Keratinocyte (primary cell): ENCODE measurements around the gene SHC1. TPM values are rescaled to one million over a fixed set of nuclear protein-coding genes. Genes with fewer than 3 reads are reported as not detected.

Source experiments
- DNase-seq: peaks from one replicate; pipeline ENCODE4 v3.0.0-alpha.2; 2011; ENCODE audit warnings: low read depth, missing footprints, low spot score
- FAIRE-seq: peaks from 2 replicates; lab custom pipeline; 2011; peaks lifted over from hg19 to GRCh38; lab: Jason Lieb, UNC
- H2AFZ ChIP-seq: 2 replicates; pipeline ENCODE4 v1.6.0; 2012; ENCODE audit warnings: low read length, control low read depth, inconsistent platforms; ENCODE audit not compliant: control insufficient read depth
- H3K27ac ChIP-seq: 2 replicates; pipeline ENCODE4 v1.5.1; 2011; ENCODE audit warnings: low read length; ENCODE audit not compliant: control insufficient read depth, insufficient read depth
- H3K27me3 ChIP-seq: 3 replicates; pipeline ENCODE4 v1.6.0; 2011; ENCODE audit warnings: low read length; ENCODE audit not compliant: control insufficient read depth, insufficient read depth; ENCODE audit errors: extremely low read depth
- H3K36me3 ChIP-seq, 2 experiments: 2 replicates in 1 of 2; 3 replicates in 1 of 2; pipeline ENCODE4 v1.5.1; 2011; ENCODE audit warnings: low read length in 2 of 2, mild to moderate bottlenecking in 1 of 2; ENCODE audit not compliant: control insufficient read depth in 2 of 2, insufficient read depth in 2 of 2; ENCODE audit errors: extremely low read depth in 1 of 2
- H3K4me1 ChIP-seq: 3 replicates; pipeline ENCODE4 v1.5.1; 2011; ENCODE audit warnings: low read length; ENCODE audit not compliant: control insufficient read depth, insufficient read depth; ENCODE audit errors: extremely low read depth
- H3K4me2 ChIP-seq: 3 replicates; pipeline ENCODE4 v1.6.0; 2011; ENCODE audit warnings: low read depth, low read length; ENCODE audit not compliant: control insufficient read depth, insufficient read depth; ENCODE audit errors: extremely low read depth
- H3K4me3 ChIP-seq, 3 experiments: fragments of 200-600 bp in 1 of 3; sonication (generic) in 1 of 3; 2 replicates in 2 of 3; 3 replicates in 1 of 3; pipeline ENCODE4 v1.5.1; 2011 to 2016; ENCODE audit warnings: low read length in 3 of 3, mild to moderate bottlenecking in 3 of 3, control low read depth in 2 of 3, inconsistent platforms in 1 of 3, low read depth in 1 of 3, mixed read lengths in 1 of 3, mixed run types in 1 of 3, moderate library complexity in 1 of 3; ENCODE audit not compliant: control insufficient read depth in 2 of 3, insufficient read depth in 2 of 3; ENCODE audit errors: extremely low read depth in 1 of 3
- H3K79me2 ChIP-seq: 2 replicates; pipeline ENCODE4 v1.6.0; 2012; ENCODE audit warnings: low read length; ENCODE audit not compliant: control insufficient read depth, insufficient read depth
- H3K9ac ChIP-seq: 3 replicates; pipeline ENCODE4 v1.6.0; 2011; ENCODE audit warnings: low read length; ENCODE audit not compliant: control insufficient read depth, insufficient read depth; ENCODE audit errors: extremely low read depth
- H3K9me1 ChIP-seq: 3 replicates; pipeline ENCODE4 v1.6.0; 2011; ENCODE audit warnings: low read length; ENCODE audit not compliant: control insufficient read depth, insufficient read depth; ENCODE audit errors: extremely low read depth
- H3K9me3 ChIP-seq: 2 replicates; pipeline ENCODE4 v1.5.1; 2012; ENCODE audit warnings: low read depth, low read length; ENCODE audit not compliant: control insufficient read depth
- H4K20me1 ChIP-seq: 3 replicates; pipeline ENCODE4 v1.6.0; 2011; ENCODE audit warnings: low read length; ENCODE audit not compliant: control insufficient read depth, insufficient read depth; ENCODE audit errors: extremely low read depth
- EZH2 ChIP-seq: IDR thresholded peaks from one replicate; pipeline ENCODE4 v1.6.1; 2012; ENCODE audit warnings: inconsistent platforms, mild to moderate bottlenecking, low read length, moderate library complexity
- dilution Hi-C: fragments of 300-500 bp; cut with MboI; formaldehyde crosslinking; loops from one replicate; pipeline ENCODE4 v1.7.0; 2020; ENCODE audit warnings: low sequenced_read_pairs; ENCODE audit not compliant: extremely low pct_ligation_motif_present
- polyA plus RNA-seq, 5 experiments: library from polyadenylated mRNA; depleted of rRNA in 3 of 5; stranded (reverse) in 3 of 5; stranded (forward) in 1 of 5; unstranded in 1 of 5; fragments of >200 nt; gene quantifications; 1 replicate in 1 of 5; 2 replicates in 3 of 5; 3 replicates in 1 of 5; pipeline versions ENCODE4 v1.2.1 to v1.2.3, GENCODE V29; 2011 to 2012; ENCODE audit warnings: missing spikeins in 2 of 5, low read depth in 1 of 5, low replicate concordance in 1 of 5
- TF ChIP-seq, protein P1 (sequence below), 3 experiments: IDR thresholded peaks in 1 of 3; conservative IDR thresholded peaks in 1 of 3; optimal IDR thresholded peaks in 1 of 3; 2 replicates in 2 of 3; 3 replicates in 1 of 3; pipeline versions ENCODE3 to v1.5.1; 2011; ENCODE audit warnings: low read length in 3 of 3, mild to moderate bottlenecking in 3 of 3, moderate library complexity in 2 of 3, control low read depth in 1 of 3, inconsistent platforms in 1 of 3; ENCODE audit not compliant: insufficient read depth in 2 of 3; ENCODE audit errors: extremely low read depth in 1 of 3

The SHC1 gene
- polyA plus RNA-seq, 1 donor (not counting 4 experiments of a cell fraction or from before 2014, with no cell fraction given): 245 TPM

DNA sequence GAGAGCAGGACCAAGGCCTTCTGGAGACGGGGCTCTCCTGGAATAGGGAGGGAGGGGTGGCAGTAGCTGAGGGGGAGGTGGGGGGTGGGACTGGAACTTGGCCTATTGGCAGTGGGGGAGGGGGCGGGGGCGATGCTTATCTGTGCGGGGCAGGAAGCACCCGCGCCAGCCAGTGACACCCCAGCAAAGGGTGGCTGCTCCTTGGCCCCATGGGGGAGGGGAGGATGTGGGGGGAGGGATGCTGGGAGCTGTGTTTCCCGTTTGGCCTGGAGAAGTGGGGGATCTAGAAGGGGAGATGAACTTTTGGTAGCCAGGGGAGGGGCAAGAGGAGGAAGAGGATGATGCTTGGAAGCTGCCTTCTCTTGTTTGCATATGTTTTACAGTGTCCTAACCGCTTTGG, 43.1 kb upstream of the SHC1 start:
- DNase-seq (no peak), FAIRE-seq (no peak)
- Histone ChIP-seq H3K9ac (no peak overlapping the region), H3K9me3 (no peaks in the 10 kb centered on the region), H2AFZ (no peak overlapping the region), H3K4me1 (peaks cover 69% of the 10 kb centered on the region), H3K27ac (no peak overlapping the region), H3K27me3 (no peaks in the 10 kb centered on the region), H3K9me1 (no peaks in the 10 kb centered on the region), H3K4me2 (no peak overlapping the region), H3K79me2 (peaks cover 28% of the 10 kb centered on the region), H3K36me3 (peaks cover 26 to 53% of the 10 kb centered on the region in 2 experiments), H4K20me1 (peaks cover 6% of the 10 kb centered on the region), H3K4me3 (no peak overlapping the region)
- TF ChIP-seq, protein P1, sequence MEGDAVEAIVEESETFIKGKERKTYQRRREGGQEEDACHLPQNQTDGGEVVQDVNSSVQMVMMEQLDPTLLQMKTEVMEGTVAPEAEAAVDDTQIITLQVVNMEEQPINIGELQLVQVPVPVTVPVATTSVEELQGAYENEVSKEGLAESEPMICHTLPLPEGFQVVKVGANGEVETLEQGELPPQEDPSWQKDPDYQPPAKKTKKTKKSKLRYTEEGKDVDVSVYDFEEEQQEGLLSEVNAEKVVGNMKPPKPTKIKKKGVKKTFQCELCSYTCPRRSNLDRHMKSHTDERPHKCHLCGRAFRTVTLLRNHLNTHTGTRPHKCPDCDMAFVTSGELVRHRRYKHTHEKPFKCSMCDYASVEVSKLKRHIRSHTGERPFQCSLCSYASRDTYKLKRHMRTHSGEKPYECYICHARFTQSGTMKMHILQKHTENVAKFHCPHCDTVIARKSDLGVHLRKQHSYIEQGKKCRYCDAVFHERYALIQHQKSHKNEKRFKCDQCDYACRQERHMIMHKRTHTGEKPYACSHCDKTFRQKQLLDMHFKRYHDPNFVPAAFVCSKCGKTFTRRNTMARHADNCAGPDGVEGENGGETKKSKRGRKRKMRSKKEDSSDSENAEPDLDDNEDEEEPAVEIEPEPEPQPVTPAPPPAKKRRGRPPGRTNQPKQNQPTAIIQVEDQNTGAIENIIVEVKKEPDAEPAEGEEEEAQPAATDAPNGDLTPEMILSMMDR (optimal IDR thresholded peaks at IDR 0.05 in 1 of 3, IDR thresholded peaks at IDR 0.05 in 1 of 3, conservative IDR thresholded peaks at IDR 0.05 in 1 of 3; ENCODE audit: extremely low read depth in 1 of 3, insufficient read depth in 2 of 3, low read length in 3 of 3): no peak
- TF ChIP-seq EZH2: no peak
- dilution Hi-C loops: no loop called here

DNA sequence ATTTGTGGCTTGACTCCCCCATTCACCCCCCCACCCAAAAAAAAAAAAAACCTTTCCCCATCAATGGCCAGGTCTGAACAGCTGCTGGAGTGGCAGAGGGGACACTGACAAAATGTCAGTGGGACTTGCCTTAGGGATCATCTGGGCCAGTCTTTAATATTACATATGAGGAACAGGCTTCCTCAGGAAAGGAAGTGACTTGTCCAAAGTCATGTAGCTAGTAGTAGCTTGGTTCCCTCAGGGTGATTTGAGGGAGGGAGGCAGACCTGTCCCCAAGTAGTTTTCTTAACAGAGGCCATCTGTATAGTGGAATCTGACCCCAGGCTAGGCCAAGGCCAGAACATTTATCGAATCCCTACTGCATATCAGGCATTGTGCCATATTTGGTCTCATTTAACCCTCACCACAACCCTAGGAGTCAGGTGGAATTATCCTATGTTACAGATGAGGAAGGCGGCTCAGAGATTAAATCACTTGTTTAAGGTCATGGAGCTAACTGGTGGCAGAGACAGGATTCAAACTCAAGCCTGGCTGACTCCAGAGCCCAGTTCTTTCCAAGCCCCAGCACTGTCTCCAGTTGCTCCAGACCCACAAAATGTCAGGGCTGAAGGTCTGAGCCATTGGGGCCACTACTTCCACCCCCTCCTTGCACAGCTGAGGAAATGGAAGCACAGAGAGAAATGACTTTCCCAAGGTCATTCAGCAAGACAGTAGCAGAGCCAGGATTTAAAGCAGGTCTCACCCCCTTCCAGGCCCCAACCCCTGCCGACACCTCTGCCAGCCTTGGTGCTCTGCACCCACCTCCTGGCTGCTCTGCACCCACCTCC, 42.4 kb upstream of the SHC1 start:
- H3K4me1 ChIP-seq: peaks cover 74% of the 10 kb centered on the region

More for the DNA sequence above, 42.4 kb upstream of the SHC1 start:
- dilution Hi-C loops: no loop called here
- Histone ChIP-seq H3K9me1 (no peaks in the 10 kb centered on the region), H3K27me3 (no peaks in the 10 kb centered on the region), H3K9ac (no peak overlapping the region), H3K4me3 (no peak overlapping the region), H3K4me2 (no peak overlapping the region), H4K20me1 (peaks cover 6% of the 10 kb centered on the region), H3K79me2 (peaks cover 34% of the 10 kb centered on the region), H3K36me3 (peaks cover 26 to 47% of the 10 kb centered on the region in 2 experiments), H2AFZ (no peak overlapping the region), H3K9me3 (no peaks in the 10 kb centered on the region), H3K27ac (no peak overlapping the region)
- TF ChIP-seq EZH2: no peak
- TF ChIP-seq, protein P1 (optimal IDR thresholded peaks at IDR 0.05 in 1 of 3, IDR thresholded peaks at IDR 0.05 in 1 of 3, conservative IDR thresholded peaks at IDR 0.05 in 1 of 3; ENCODE audit: extremely low read depth in 1 of 3, insufficient read depth in 2 of 3, low read length in 3 of 3): no peak
- DNase-seq: no peak
- FAIRE-seq: peak; percentile 46
